8988T (cell line): ENCODE results near the gene REXO1.

ENCODE experiments used
- DNase-seq: peaks from one replicate; pipeline ENCODE4 v3.0.0; 2011

REXO1 gene

DNA sequence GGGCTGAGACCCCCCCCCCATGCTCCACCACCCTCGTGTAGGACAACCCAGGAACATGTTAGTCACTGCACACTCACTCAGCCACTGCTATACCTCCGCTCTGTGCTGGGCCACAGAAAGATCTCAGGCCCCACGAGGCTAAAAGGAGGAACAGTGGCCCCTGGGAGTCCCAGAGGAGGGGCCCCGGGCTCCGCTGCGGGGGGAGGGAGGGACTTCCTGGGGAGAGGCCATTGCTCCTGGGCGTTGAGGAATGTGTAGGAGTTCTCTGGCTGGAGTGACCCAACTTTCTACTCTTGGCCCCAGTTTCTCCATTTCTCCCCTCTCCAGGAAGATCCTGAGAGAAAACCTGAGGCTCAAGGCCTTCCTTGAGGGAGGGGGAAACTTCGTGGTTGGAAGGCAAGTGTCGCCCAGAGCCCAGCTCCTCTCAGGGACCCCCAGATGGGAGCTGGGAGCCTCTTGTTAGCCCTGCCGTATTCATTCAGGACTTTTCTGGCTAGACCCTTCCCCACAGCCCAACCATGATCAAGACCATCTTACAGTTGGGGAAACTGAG is 81.4 kb downstream of the REXO1 start:
- no peak for DNase-seq

- DNase-seq: no peak
Observed at GRCh38 chr19:1765904-1766799, 82.1 kb downstream of the REXO1 start.
